SK-N-SH treated with all-trans-retinoic acid at 6 μM for 48 hours (cell line): ENCODE measurements around the gene MOCOS.

Experiments
- ATAC-seq: fragments of 200-7000 bp; cut with Tn5 transposase; 3 replicates; pipeline ENCODE4 v1.9.1; 2020; ENCODE audit warnings: mild to moderate bottlenecking, moderate library complexity
- ARNTL ChIP-seq: fragments of 450-650 bp; formaldehyde crosslinking; IDR thresholded peaks from 2 replicates; pipeline ENCODE4 v1.5.0; 2020; ENCODE audit warnings: low read depth, mild to moderate bottlenecking, moderate library complexity, borderline replicate concordance
- BACH2 ChIP-seq: fragments of 250-450 bp; sonication (Bioruptor Pico); IDR thresholded peaks from 2 replicates; pipeline ENCODE4 v1.9.0; 2021; ENCODE audit warnings: mild to moderate bottlenecking, borderline replicate concordance
- CSDC2 ChIP-seq: fragments of 250-450 bp; sonication (Bioruptor Pico); IDR thresholded peaks from 2 replicates; pipeline ENCODE4 v1.5.0; 2020; ENCODE audit warnings: mild to moderate bottlenecking, moderate library complexity
- ESRRG ChIP-seq: fragments of 250-450 bp; sonication (Bioruptor Pico); IDR thresholded peaks from 2 replicates; pipeline ENCODE4 v1.6.1; 2021; ENCODE audit warnings: mild to moderate bottlenecking
- GLIS3 ChIP-seq: fragments of 250-450 bp; sonication (Bioruptor Pico); IDR thresholded peaks from 2 replicates; pipeline ENCODE4 v1.5.0; 2020; ENCODE audit warnings: mild to moderate bottlenecking, moderate library complexity
- OSR1 ChIP-seq: fragments of 250-450 bp; sonication (Bioruptor Pico); IDR thresholded peaks from 2 replicates; pipeline ENCODE4 v1.8.0; 2022; ENCODE audit warnings: moderate library complexity, mild to moderate bottlenecking, inconsistent platforms
- PATZ1 ChIP-seq: fragments of 250-450 bp; sonication (Bioruptor Pico); IDR thresholded peaks from 2 replicates; pipeline ENCODE4 v1.8.0; 2020; ENCODE audit warnings: mild to moderate bottlenecking, moderate library complexity, borderline replicate concordance
- PPARA ChIP-seq: fragments of 250-450 bp; sonication (Bioruptor Pico); IDR thresholded peaks from 2 replicates; pipeline ENCODE4 v1.5.0; 2020; ENCODE audit warnings: mild to moderate bottlenecking, borderline replicate concordance
- RARB ChIP-seq: fragments of 250-450 bp; sonication (Bioruptor Pico); IDR thresholded peaks from 2 replicates; pipeline ENCODE4 v1.8.0; 2021; ENCODE audit warnings: mild to moderate bottlenecking, moderate library complexity
- SNAI2 ChIP-seq: fragments of 250-450 bp; sonication (Bioruptor Pico); IDR thresholded peaks from 2 replicates; pipeline ENCODE4 v1.5.0; 2020; ENCODE audit warnings: mild to moderate bottlenecking, moderate library complexity
- TCF4 ChIP-seq: fragments of 250-450 bp; sonication (Bioruptor Pico); IDR thresholded peaks from 2 replicates; pipeline ENCODE4 v1.8.0; 2021; ENCODE audit warnings: mild to moderate bottlenecking, moderate library complexity, borderline replicate concordance
- TOX ChIP-seq: fragments of 250-450 bp; sonication (Bioruptor Pico); IDR thresholded peaks from 2 replicates; pipeline ENCODE4 v1.8.0; 2021; ENCODE audit warnings: mild to moderate bottlenecking, moderate library complexity, borderline replicate concordance
- TSHZ2 ChIP-seq: fragments of 250-450 bp; sonication (Bioruptor Pico); IDR thresholded peaks from 2 replicates; pipeline ENCODE4 v1.5.0; 2020; ENCODE audit warnings: mild to moderate bottlenecking, moderate library complexity
- ZC3H10 ChIP-seq: fragments of 250-450 bp; sonication (Bioruptor Pico); IDR thresholded peaks from 2 replicates; pipeline ENCODE4 v1.5.1; 2021; ENCODE audit warnings: mild to moderate bottlenecking, moderate library complexity
- ZFP30 ChIP-seq: fragments of 450-650 bp; formaldehyde crosslinking; IDR thresholded peaks from 2 replicates; pipeline ENCODE4 v1.5.0; 2022; ENCODE audit warnings: mild to moderate bottlenecking, moderate library complexity
- ZNF565 ChIP-seq: fragments of 450-650 bp; formaldehyde crosslinking; conservative IDR thresholded peaks from 2 replicates; pipeline ENCODE4 v1.5.0; 2020; ENCODE audit warnings: low read depth, mild to moderate bottlenecking, moderate library complexity
- ZNF8 ChIP-seq: fragments of 450-650 bp; formaldehyde crosslinking; IDR thresholded peaks from 2 replicates; pipeline ENCODE4 v1.5.0; 2020; ENCODE audit warnings: mild to moderate bottlenecking, moderate library complexity
- TF ChIP-seq, protein P1 (sequence below): fragments of 250-450 bp; sonication (Bioruptor Pico); IDR thresholded peaks from 2 replicates; pipeline ENCODE4 v1.5.1; 2020; ENCODE audit warnings: low read depth, mild to moderate bottlenecking, moderate library complexity
- TF ChIP-seq, protein P2 (sequence below): fragments of 250-450 bp; sonication (Bioruptor Pico); IDR thresholded peaks from 2 replicates; pipeline ENCODE4 v1.8.0; 2021; ENCODE audit warnings: low read depth, mild to moderate bottlenecking, moderate library complexity, borderline replicate concordance
- TF ChIP-seq, protein P3 (sequence below): fragments of 250-450 bp; sonication (Bioruptor Pico); IDR thresholded peaks from 2 replicates; pipeline ENCODE4 v1.5.1; 2021; ENCODE audit warnings: mild to moderate bottlenecking, moderate library complexity

MOCOS gene

GRCh38 chr18:36283448-36283847 lies 96.2 kb downstream of the MOCOS start:
- TF ChIP-seq ZC3H10 (CRISPR knock-in tag) = no peak
- TF ChIP-seq, protein P1, sequence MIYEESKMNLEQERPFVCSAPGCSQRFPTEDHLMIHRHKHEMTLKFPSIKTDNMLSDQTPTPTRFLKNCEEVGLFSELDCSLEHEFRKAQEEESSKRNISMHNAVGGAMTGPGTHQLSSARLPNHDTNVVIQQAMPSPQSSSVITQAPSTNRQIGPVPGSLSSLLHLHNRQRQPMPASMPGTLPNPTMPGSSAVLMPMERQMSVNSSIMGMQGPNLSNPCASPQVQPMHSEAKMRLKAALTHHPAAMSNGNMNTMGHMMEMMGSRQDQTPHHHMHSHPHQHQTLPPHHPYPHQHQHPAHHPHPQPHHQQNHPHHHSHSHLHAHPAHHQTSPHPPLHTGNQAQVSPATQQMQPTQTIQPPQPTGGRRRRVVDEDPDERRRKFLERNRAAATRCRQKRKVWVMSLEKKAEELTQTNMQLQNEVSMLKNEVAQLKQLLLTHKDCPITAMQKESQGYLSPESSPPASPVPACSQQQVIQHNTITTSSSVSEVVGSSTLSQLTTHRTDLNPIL (CRISPR knock-in tag) = no peak
- no peak for TF ChIP-seq ZFP30 (CRISPR knock-in tag)
- no peak for TF ChIP-seq OSR1 (CRISPR knock-in tag)
- TF ChIP-seq ARNTL (CRISPR knock-in tag) = no peak
- no peak for TF ChIP-seq PPARA (CRISPR knock-in tag)
- no peak for TF ChIP-seq SNAI2
- TF ChIP-seq, protein P2, sequence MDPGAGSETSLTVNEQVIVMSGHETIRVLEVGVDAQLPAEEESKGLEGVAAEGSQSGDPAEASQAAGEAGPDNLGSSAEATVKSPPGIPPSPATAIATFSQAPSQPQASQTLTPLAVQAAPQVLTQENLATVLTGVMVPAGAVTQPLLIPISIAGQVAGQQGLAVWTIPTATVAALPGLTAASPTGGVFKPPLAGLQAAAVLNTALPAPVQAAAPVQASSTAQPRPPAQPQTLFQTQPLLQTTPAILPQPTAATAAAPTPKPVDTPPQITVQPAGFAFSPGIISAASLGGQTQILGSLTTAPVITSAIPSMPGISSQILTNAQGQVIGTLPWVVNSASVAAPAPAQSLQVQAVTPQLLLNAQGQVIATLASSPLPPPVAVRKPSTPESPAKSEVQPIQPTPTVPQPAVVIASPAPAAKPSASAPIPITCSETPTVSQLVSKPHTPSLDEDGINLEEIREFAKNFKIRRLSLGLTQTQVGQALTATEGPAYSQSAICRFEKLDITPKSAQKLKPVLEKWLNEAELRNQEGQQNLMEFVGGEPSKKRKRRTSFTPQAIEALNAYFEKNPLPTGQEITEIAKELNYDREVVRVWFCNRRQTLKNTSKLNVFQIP (CRISPR knock-in tag) = no peak
- TF ChIP-seq ZNF565 (CRISPR knock-in tag) = no peak
- TF ChIP-seq GLIS3 (CRISPR knock-in tag) = no peak
- TF ChIP-seq CSDC2 (CRISPR knock-in tag) = no peak
- no peak for TF ChIP-seq RARB
- TF ChIP-seq, all 23 proteins: peak for 0
- ATAC-seq = no peak

DNA sequence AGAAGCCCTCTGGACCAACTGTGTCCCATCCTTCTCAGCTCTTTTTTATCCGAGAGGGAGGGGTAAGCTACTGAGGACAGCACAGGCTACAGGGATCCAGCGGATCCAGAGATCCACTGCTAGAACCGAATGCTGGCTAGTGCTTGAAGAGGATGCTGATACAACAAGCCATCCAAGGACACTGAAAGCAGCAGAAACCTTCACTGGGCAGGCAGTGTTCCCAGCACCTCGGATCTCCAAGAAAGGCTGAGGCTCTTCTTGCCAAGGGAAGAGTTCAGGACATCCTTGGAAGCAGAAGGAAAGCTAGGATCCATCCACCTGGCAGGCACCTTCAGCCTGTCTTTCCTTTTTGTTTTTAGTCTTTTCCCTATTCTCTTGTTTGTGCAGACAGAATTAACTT lies 97.0 kb downstream of the MOCOS start:
- TF ChIP-seq ZC3H10 (CRISPR knock-in tag) (no peak), OSR1 (CRISPR knock-in tag) (no peak), ESRRG (no peak)
- peak; percentile 49 for ATAC-seq

- peak; percentile 78 for ATAC-seq
Observed at GRCh38 chr18:36284671-36285295, 97.5 kb downstream of the MOCOS start.

More at GRCh38 chr18:36284671-36285295, 97.5 kb downstream of the MOCOS start:
- TF ChIP-seq ESRRG (no peak), TOX (CRISPR knock-in tag) (no peak), OSR1 (CRISPR knock-in tag) (no peak), CSDC2 (CRISPR knock-in tag) (no peak), ZNF8 (CRISPR knock-in tag) (no peak), RARB (no peak), BACH2 (CRISPR knock-in tag) (no peak), TSHZ2 (no peak), PATZ1 (CRISPR knock-in tag) (no peak), ZNF565 (CRISPR knock-in tag) (no peak), ARNTL (CRISPR knock-in tag) (no peak), SNAI2 (no peak), PPARA (CRISPR knock-in tag) (no peak), TCF4 (CRISPR knock-in tag) (no peak), ZFP30 (CRISPR knock-in tag) (no peak)
- TF ChIP-seq, protein P2 (CRISPR knock-in tag) = no peak
- TF ChIP-seq, protein P1 (CRISPR knock-in tag) = no peak
- TF ChIP-seq, protein P3, sequence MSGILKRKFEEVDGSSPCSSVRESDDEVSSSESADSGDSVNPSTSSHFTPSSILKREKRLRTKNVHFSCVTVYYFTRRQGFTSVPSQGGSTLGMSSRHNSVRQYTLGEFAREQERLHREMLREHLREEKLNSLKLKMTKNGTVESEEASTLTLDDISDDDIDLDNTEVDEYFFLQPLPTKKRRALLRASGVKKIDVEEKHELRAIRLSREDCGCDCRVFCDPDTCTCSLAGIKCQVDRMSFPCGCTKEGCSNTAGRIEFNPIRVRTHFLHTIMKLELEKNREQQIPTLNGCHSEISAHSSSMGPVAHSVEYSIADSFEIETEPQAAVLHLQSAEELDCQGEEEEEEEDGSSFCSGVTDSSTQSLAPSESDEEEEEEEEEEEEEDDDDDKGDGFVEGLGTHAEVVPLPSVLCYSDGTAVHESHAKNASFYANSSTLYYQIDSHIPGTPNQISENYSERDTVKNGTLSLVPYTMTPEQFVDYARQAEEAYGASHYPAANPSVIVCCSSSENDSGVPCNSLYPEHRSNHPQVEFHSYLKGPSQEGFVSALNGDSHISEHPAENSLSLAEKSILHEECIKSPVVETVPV (CRISPR knock-in tag) = no peak
